Measurements from ENCODE around the gene BMPR1B. TPM values are rescaled to one million over a fixed set of nuclear protein-coding genes. Genes with fewer than 3 reads are reported as not detected.

BMPR1B gene
- total RNA-seq, 1 experiment from 2014 or later, result 0.35 TPM

- H3K9me3 Mint-ChIP-seq, result peaks cover 0 to 2% of the 10 kb centered on the region in 2 experiments; a peak in 2 of 5 replicates
- H3K9me3 ChIP-seq (ENCODE audit: control insufficient read depth, low read depth, low read length), result no peaks in the 10 kb centered on the region
- no peaks in the 10 kb centered on the region for H3K79me2 ChIP-seq (ENCODE audit: insufficient read depth, low read length)
- H3K23ac ChIP-seq (ENCODE audit: insufficient read length, low read depth, low read length), result no peak overlapping the region
- H3K27me3 ChIP-seq (ENCODE audit: insufficient read depth, low read length), result no peaks in the 10 kb centered on the region
- no peak overlapping the region for H4K91ac ChIP-seq (ENCODE audit: insufficient read length, low read depth, low read length)
- H2BK20ac ChIP-seq (ENCODE audit: low read depth, low read length, poor library complexity, severe bottlenecking), result no peak overlapping the region
- no peak overlapping the region for H2AK5ac ChIP-seq (ENCODE audit: insufficient read length, low read length)
- H3K4me1 ChIP-seq (ENCODE audit: insufficient read depth, low read length), result peaks cover 2% of the 10 kb centered on the region; the same call in 1 of the 2 replicates
- no peak overlapping the region for H3T11ph ChIP-seq (ENCODE audit: low read length)
- H2BK120ac ChIP-seq (ENCODE audit: low read depth, low read length, poor library complexity, severe bottlenecking), result no peak overlapping the region
- no peaks in the 10 kb centered on the region for H3K36me3 Mint-ChIP-seq (ENCODE audit: insufficient read depth in 1 of 3, low read depth in 3 of 3)
- no peak overlapping the region for H3K14ac ChIP-seq (ENCODE audit: insufficient read depth, low read length)
- H4K8ac ChIP-seq (replicated peaks; ENCODE audit: insufficient read length, low read depth, low read length), result no peak overlapping the region
- no peaks in the 10 kb centered on the region for H3K27me3 Mint-ChIP-seq (ENCODE audit: low read depth)
- H3K4me1 Mint-ChIP-seq, result peaks cover 6% of the 10 kb centered on the region in 2 experiments
- no peak overlapping the region for H2BK12ac ChIP-seq (ENCODE audit: insufficient read length, low read depth, low read length)
- H2BK15ac ChIP-seq (ENCODE audit: low read depth, low read length), result no peak overlapping the region
- no peak overlapping the region for H3K27ac Mint-ChIP-seq
- DNase-seq, result no peak
- no peak overlapping the region for H4K5ac ChIP-seq (ENCODE audit: insufficient read length, low read depth, low read length)
- no peak overlapping the region for H3K4me3 Mint-ChIP-seq
- no peaks in the 10 kb centered on the region for H4K20me1 ChIP-seq (ENCODE audit: control insufficient read depth, insufficient read depth, insufficient read length)
- H3K79me1 ChIP-seq (ENCODE audit: insufficient read depth, low read depth, low read length, poor library complexity, severe bottlenecking), result no peaks in the 10 kb centered on the region
- H3K18ac ChIP-seq (ENCODE audit: insufficient read length, low read depth, low read length), result no peak overlapping the region
- H3K4ac ChIP-seq (ENCODE audit: low read depth, low read length), result no peak overlapping the region
- no peak overlapping the region for H3K27ac ChIP-seq (ENCODE audit: insufficient read length, low read depth, low read length)
- H3K9ac ChIP-seq (ENCODE audit: extremely low read depth, insufficient read length, low read length), result no peak overlapping the region
- H2AFZ ChIP-seq (ENCODE audit: low read length), result no peak overlapping the region
- no peak overlapping the region for H2BK5ac ChIP-seq (ENCODE audit: insufficient read length, low read length)
- no peaks in the 10 kb centered on the region for H3K23me2 ChIP-seq (ENCODE audit: insufficient read length, low read depth, low read length, poor library complexity, severe bottlenecking)
- no peak for TF ChIP-seq CTCF (conservative IDR thresholded peaks at IDR 0.05)
- no peak overlapping the region for H3K56ac ChIP-seq (ENCODE audit: insufficient read length, low read depth, low read length)
- H3K4me2 ChIP-seq (ENCODE audit: insufficient read depth, insufficient read length, low read length), result no peak overlapping the region
These were observed 208.1 kb downstream of the BMPR1B start for GRCh38 chr4:94965852-94966251.

Data from H9 (cell line).